GM23248 (cell line): ENCODE results near the gene TLE6. TPM values are rescaled to one million over a fixed set of nuclear protein-coding genes. Genes with fewer than 3 reads are reported as not detected.

Experiments
- DNase-seq: peaks from one replicate; pipeline ENCODE4 v3.0.0-alpha.2; 2015
- H2AFZ ChIP-seq: fragments of 200-600 bp; sonication (generic); 2 replicates; pipeline ENCODE4 v1.6.1; 2016; ENCODE audit warnings: antibody characterized with exemption
- H3F3A ChIP-seq: fragments of 200-600 bp; sonication (generic); 2 replicates; pipeline ENCODE4 v1.6.1; 2016; ENCODE audit warnings: mild to moderate bottlenecking, antibody characterized with exemption, mixed run types; ENCODE audit not compliant: insufficient read depth
- H3K27ac ChIP-seq: fragments of 200-600 bp; sonication (generic); 2 replicates; pipeline ENCODE4 v1.5.1; 2016; ENCODE audit warnings: mild to moderate bottlenecking
- H3K27me3 ChIP-seq: fragments of 200-600 bp; sonication (generic); replicated peaks from 2 replicates; pipeline ENCODE4 v1.6.1; 2016; ENCODE audit warnings: mild to moderate bottlenecking; ENCODE audit not compliant: insufficient read depth
- H3K36me3 ChIP-seq: fragments of 200-600 bp; sonication (generic); 2 replicates; pipeline ENCODE4 v1.6.1; 2016; ENCODE audit warnings: low read depth, mild to moderate bottlenecking
- H3K4me1 ChIP-seq: fragments of 200-600 bp; sonication (generic); 2 replicates; pipeline ENCODE4 v1.6.1; 2016; ENCODE audit warnings: mild to moderate bottlenecking; ENCODE audit not compliant: insufficient read depth
- H3K4me2 ChIP-seq: fragments of 200-600 bp; sonication (generic); one replicate; pipeline ENCODE4 v1.6.1; 2016; ENCODE audit warnings: mild to moderate bottlenecking; ENCODE audit not compliant: unreplicated experiment
- H3K4me3 ChIP-seq: fragments of 200-600 bp; sonication (generic); 2 replicates; pipeline ENCODE4 v1.5.1; 2016; ENCODE audit warnings: mild to moderate bottlenecking
- H3K79me2 ChIP-seq: fragments of 200-600 bp; sonication (generic); 2 replicates; pipeline ENCODE4 v1.6.1; 2016; ENCODE audit warnings: mild to moderate bottlenecking; ENCODE audit not compliant: insufficient read depth
- H3K9ac ChIP-seq: fragments of 200-600 bp; sonication (generic); 2 replicates; pipeline ENCODE4 v1.6.1; 2016; ENCODE audit warnings: mild to moderate bottlenecking
- H3K9me2 ChIP-seq: fragments of 200-600 bp; sonication (generic); 2 replicates; pipeline ENCODE4 v1.6.1; 2016; ENCODE audit warnings: mixed run types, mild to moderate bottlenecking, moderate library complexity; ENCODE audit not compliant: insufficient read depth
- H3K9me3 ChIP-seq: fragments of 200-600 bp; sonication (generic); one replicate; pipeline ENCODE4 v1.6.1; 2017; ENCODE audit warnings: low read depth
- H4K20me1 ChIP-seq: fragments of 200-600 bp; sonication (generic); 2 replicates; pipeline ENCODE4 v1.6.0; 2016; ENCODE audit not compliant: insufficient read depth
- EZH2 ChIP-seq: fragments of 200-600 bp; sonication (generic); IDR thresholded peaks from 2 replicates; pipeline ENCODE4 v1.6.1; 2018; ENCODE audit warnings: antibody characterized with exemption, mild to moderate bottlenecking; ENCODE audit not compliant: insufficient read depth, poor library complexity, severe bottlenecking
- EZH2phosphoT487 ChIP-seq: fragments of 200-600 bp; sonication (generic); IDR thresholded peaks from 2 replicates; pipeline ENCODE4 v1.6.1; 2018; ENCODE audit warnings: antibody characterized with exemption, moderate library complexity, mild to moderate bottlenecking, low read depth; ENCODE audit not compliant: insufficient read depth
- WGBS, 2 experiments: methylation state at CpG; one replicate each; pipeline ENCODE4 v1.1.6; 2015 to 2017; ENCODE audit warnings: low lambda C conversion rate in 2 of 2, low coverage in 1 of 2; ENCODE audit errors: missing lambda C conversion rate in 2 of 2; 5-methylcytosine and 5-hydroxymethylcytosine counted together
- in situ Hi-C: fragments of 300-500 bp; cut with MboI; formaldehyde crosslinking; loops from 2 replicates; pipeline ENCODE4 v1.15.0; 2020
- polyA plus RNA-seq: library from polyadenylated mRNA; unstranded; fragments of >200 nt; fragmentation: Nextera tagmentation; extraction: Ambion mirVana; gene quantifications from 2 replicates; pipeline ENCODE4 v1.2.1, GENCODE V29; 2016
- total RNA-seq: library from RNA; depleted of rRNA; stranded (reverse); fragments of >200 nt; shearing (Covaris generic); gene quantifications from 2 replicates; pipeline ENCODE4 v1.2.3, GENCODE V29; 2014

TLE6 gene
- total and polyA plus RNA-seq, 2 experiments from 2014 or later, result 0.21 to 0.65 TPM

DNA sequence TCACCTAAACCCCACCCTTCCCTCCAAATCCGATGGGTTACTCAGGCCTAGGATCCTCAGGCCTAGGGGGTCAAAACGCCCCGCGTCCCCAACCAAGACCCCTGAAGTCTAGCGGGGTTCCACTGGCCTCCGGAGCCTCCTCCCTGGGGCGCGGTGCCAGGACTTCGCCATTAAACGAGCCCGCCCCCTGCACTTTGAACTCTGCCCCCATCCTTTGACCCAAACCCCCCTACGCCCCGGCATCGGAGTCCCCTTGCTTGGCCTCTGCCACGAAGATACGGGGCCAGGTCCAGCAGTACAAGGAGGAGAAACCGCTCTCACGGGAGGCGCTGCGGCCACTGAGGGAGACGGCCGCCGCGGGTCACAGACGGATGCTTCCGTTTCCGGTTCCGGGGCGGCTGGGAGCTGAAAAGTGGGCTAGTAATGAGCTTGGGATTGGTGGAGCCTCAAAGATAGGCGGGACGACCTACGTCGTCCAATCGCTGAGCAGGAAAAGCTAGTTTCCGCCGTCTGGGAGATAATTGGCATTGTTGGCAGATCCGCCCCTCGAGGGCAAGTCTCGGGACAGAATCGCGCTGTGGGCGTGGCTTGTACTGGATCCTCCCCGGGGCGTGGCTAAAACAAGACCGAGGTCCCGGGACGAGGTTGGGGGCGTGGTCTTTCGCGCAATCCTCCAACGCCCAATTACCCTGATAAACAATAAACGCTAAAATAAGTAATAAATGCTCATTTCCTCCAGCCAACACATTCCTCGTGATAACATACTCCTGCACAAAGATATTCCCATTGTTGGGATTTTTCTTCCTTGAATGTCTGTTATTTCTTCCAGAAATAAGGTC is 26.9 kb upstream of the TLE6 start:
- Histone ChIP-seq H3K4me1 (no peaks in the 10 kb centered on the region), H4K20me1 (no peaks in the 10 kb centered on the region), H3K27ac (peak overlapping the region; percentile 73), H3F3A (no peaks in the 10 kb centered on the region), H3K79me2 (peaks cover 18% of the 10 kb centered on the region), H3K36me3 (no peaks in the 10 kb centered on the region), H3K4me2 (peak overlapping the region; percentile 95), H3K4me3 (peak overlapping the region; percentile 89), H2AFZ (peak overlapping the region; percentile 81), H3K9ac (peak overlapping the region; percentile 93), H3K27me3 (no peaks in the 10 kb centered on the region), H3K9me3 (no peaks in the 10 kb centered on the region), H3K9me2 (no peaks in the 10 kb centered on the region)
- 0 to 1% methylated on average over 53 of the region's 53 CpGs for WGBS, 2 experiments
- in situ Hi-C loops, result loop anchor here (10.0 kb wide), 1 partner anchor 214 kb away; no protein-coding TSS in a partner anchor
- TF ChIP-seq EZH2phosphoT487 (no peak), EZH2 (no peak)
- DNase-seq, result peak; percentile 100

DNA sequence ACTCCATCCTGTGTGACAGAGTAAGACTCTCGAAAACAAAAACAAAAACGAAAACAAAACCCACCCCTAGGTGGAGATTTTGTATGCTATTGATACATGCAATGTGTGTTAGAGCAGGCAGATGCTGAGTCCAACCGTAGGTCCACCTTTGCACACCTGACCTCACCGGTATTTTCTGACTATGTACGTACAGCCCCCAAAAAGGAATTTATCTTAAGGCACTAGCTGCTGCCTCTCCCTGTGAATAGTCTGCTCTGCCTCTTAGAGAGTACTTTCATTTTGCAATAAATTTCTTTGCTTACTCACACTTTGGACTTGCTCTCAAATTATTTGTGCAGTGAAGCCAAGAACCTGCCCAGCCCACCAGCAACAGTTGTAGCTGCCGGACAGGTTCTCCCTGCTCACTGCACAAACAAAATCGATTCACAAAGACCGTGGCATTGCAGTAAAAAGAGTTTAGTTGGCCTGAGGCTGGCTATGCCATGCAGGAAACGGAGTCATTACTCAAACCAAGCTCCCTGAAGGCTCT is 24.3 kb upstream of the TLE6 start:
- Histone ChIP-seq H3K9me3 (no peaks in the 10 kb centered on the region), H3K79me2 (peaks cover 18% of the 10 kb centered on the region), H4K20me1 (no peaks in the 10 kb centered on the region), H3K4me3 (peak overlapping the region; percentile 59), H3K4me1 (no peaks in the 10 kb centered on the region), H2AFZ (peak overlapping the region; percentile 76), H3K27ac (no peak overlapping the region), H3F3A (no peaks in the 10 kb centered on the region), H3K9me2 (no peaks in the 10 kb centered on the region), H3K36me3 (no peaks in the 10 kb centered on the region), H3K4me2 (peak overlapping the region; percentile 77), H3K9ac (no peak overlapping the region; the same call in 1 of the 2 replicates), H3K27me3 (no peaks in the 10 kb centered on the region)
- WGBS, 2 experiments, result 4 to 7% methylated on average over 9 of the region's 9 CpGs
- no peak for TF ChIP-seq EZH2phosphoT487
- no peak for TF ChIP-seq EZH2
- in situ Hi-C loops, result loop anchor here (10.0 kb wide), 1 partner anchor 212 kb away; no protein-coding TSS in a partner anchor
- DNase-seq, result peak; percentile 64

DNA sequence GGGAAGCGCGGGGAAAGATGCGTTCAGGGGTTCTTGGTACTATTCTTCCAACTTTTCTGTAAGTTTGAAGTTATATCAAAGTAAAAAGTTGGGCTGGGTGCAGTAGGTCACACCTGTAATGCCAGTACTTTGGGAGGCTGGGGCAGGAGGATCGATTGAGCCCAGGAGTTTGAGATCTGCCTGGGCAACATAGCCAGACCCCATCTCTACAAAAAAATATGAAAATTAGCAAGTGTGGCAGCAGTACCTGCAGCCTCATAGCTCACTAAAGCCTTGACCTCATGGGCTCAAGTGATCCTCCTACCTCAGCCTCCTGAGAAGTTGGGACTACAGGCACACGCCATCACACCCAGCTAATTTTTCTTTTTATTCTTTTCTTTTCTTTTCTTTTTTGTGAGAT is 20.2 kb upstream of the TLE6 start:
- no peak for TF ChIP-seq EZH2phosphoT487
- no peak for TF ChIP-seq EZH2
- Histone ChIP-seq H3K27me3 (no peaks in the 10 kb centered on the region), H3K79me2 (no peaks in the 10 kb centered on the region), H3F3A (no peaks in the 10 kb centered on the region), H3K27ac (no peak overlapping the region), H3K4me1 (no peaks in the 10 kb centered on the region), H2AFZ (no peak overlapping the region), H3K9ac (no peak overlapping the region), H3K4me3 (no peak overlapping the region), H3K36me3 (no peaks in the 10 kb centered on the region), H4K20me1 (no peaks in the 10 kb centered on the region), H3K9me3 (no peaks in the 10 kb centered on the region), H3K9me2 (no peaks in the 10 kb centered on the region), H3K4me2 (no peak overlapping the region)
- 75 to 82% methylated on average over 5 of the region's 5 CpGs for WGBS, 2 experiments
- no peak for DNase-seq
- in situ Hi-C loops, result loop anchor here (10.0 kb wide), 1 partner anchor 208 kb away; no protein-coding TSS in a partner anchor

DNA sequence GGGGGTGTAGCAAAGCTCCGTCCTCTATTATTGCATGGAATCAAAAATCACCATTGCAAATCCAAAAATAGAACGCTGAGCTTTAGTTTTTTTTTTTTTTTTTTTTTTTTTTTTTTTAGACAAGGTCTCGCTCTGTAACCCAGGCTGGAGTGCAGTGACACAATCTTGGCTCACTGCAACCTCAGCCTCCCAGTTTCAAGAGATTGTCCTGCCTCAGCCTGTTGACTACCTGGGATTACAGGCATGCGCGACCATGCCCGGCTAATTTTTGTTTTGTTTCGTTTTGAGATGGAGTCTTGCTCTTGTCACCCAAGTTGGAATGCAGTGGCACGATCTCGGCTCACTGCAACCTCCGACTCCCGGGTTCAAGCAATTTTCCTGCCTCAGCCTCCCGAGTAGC is 17.2 kb upstream of the TLE6 start:
- TF ChIP-seq EZH2phosphoT487 (no peak), EZH2 (no peak)
- no peaks in the 10 kb centered on the region for H3K27me3 ChIP-seq
- no peaks in the 10 kb centered on the region for H3K9me2 ChIP-seq
- H3K4me3 ChIP-seq, result no peak overlapping the region
- no peaks in the 10 kb centered on the region for H3K36me3 ChIP-seq
- H4K20me1 ChIP-seq, result no peaks in the 10 kb centered on the region
- H3K9ac ChIP-seq, result no peak overlapping the region
- no peaks in the 10 kb centered on the region for H3F3A ChIP-seq
- in situ Hi-C loops, result no loop called here
- no peak overlapping the region for H3K27ac ChIP-seq
- H3K79me2 ChIP-seq, result no peaks in the 10 kb centered on the region
- H3K4me1 ChIP-seq, result no peaks in the 10 kb centered on the region
- no peak for DNase-seq
- WGBS, 2 experiments, result 80 to 81% methylated on average over 10 to 12 of the region's 12 CpGs
- H2AFZ ChIP-seq, result no peak overlapping the region
- H3K9me3 ChIP-seq, result no peaks in the 10 kb centered on the region
- no peak overlapping the region for H3K4me2 ChIP-seq
